Tibial nerve (tissue), 4 donors: Measurements from ENCODE around the gene KRTAP10-1.

Experiments
- CTCF ChIP-seq, 5 experiments: fragments of 200-600 bp in 3 of 5; fragments of 450-650 bp in 2 of 5; sonication (generic) in 3 of 5; IDR thresholded peaks; one replicate each; pipeline ENCODE4 v1.5.1; 2016 to 2019; ENCODE audit warnings: antibody characterized with exemption in 5 of 5, mild to moderate bottlenecking in 3 of 5, moderate library complexity in 2 of 5
- EP300 ChIP-seq, 2 donors: sonication (generic); formaldehyde crosslinking; IDR thresholded peaks; one replicate each; pipeline ENCODE4 v1.6.1; 2017; ENCODE audit warnings: antibody characterized with exemption in 2 of 2, mild to moderate bottlenecking in 1 of 2
- POLR2A ChIP-seq, 2 donors: fragments of 450-650 bp; IDR thresholded peaks; one replicate each; pipeline ENCODE4 v1.6.1; 2017; ENCODE audit warnings: antibody characterized with exemption in 2 of 2, mild to moderate bottlenecking in 2 of 2, moderate library complexity in 2 of 2

- TF ChIP-seq CTCF (IDR thresholded peaks at IDR 0.05) (no peak), EP300 (IDR thresholded peaks at IDR 0.05) (no peak), POLR2A (IDR thresholded peaks at IDR 0.05) (no peak)
Observed at GRCh38 chr21:44506279-44507255, 33.4 kb downstream of the KRTAP10-1 start.
